Measurements from ENCODE around the gene C1orf21. TPM values are rescaled to one million over a fixed set of nuclear protein-coding genes. Genes with fewer than 3 reads are reported as not detected.

C1orf21 gene
- total RNA-seq, 4 donors from 2014 or later = 106 to 206 (median 154) TPM

GRCh38 chr1:184393962-184394361, 7.1 kb downstream of the C1orf21 start:
- in situ Hi-C loops (cut with MboI; ENCODE audit: low sequenced_read_pairs in 4 of 4) = loop anchor here (10.0 to 25.0 kb wide), 4 partner anchors 91 to 268 kb away; no protein-coding TSS in a partner anchor
- TF ChIP-seq POLR2A (IDR thresholded peaks at IDR 0.05) = no peak
- no peak for TF ChIP-seq CTCF (IDR thresholded peaks at IDR 0.05 in 4 of 5, conservative IDR thresholded peaks at IDR 0.05 in 1 of 5)
- no peaks in the 10 kb centered on the region for H3K9me3 ChIP-seq
- no peak overlapping the region for H3K4me3 ChIP-seq
- ATAC-seq = no peak
- H3K4me1 ChIP-seq = peaks cover 85 to 88% of the 10 kb centered on the region in 2 donors
- no peaks in the 10 kb centered on the region for H3K36me3 ChIP-seq
- intact Hi-C loops (cut with DNase I; ENCODE audit: low total_unique reads) = no loop called here
- DNase-seq = no peak
- peak overlapping the region; percentile 97 to 100 (median 98) for H3K27ac ChIP-seq
- no peaks in the 10 kb centered on the region for H3K27me3 ChIP-seq

- peak overlapping the region; percentile 97 to 100 (median 98) for H3K27ac ChIP-seq
- in situ Hi-C loops (cut with MboI; ENCODE audit: low sequenced_read_pairs in 4 of 4) = loop anchor here (10.0 to 25.0 kb wide), 4 partner anchors 89 to 267 kb away; no protein-coding TSS in a partner anchor
- no peak for TF ChIP-seq CTCF (IDR thresholded peaks at IDR 0.05 in 4 of 5, conservative IDR thresholded peaks at IDR 0.05 in 1 of 5)
- no peak for TF ChIP-seq POLR2A (IDR thresholded peaks at IDR 0.05)
- H3K27me3 ChIP-seq = no peaks in the 10 kb centered on the region
- DNase-seq (no peak), ATAC-seq (no peak)
- intact Hi-C loops (cut with DNase I; ENCODE audit: low total_unique reads) = no loop called here
- no peaks in the 10 kb centered on the region for H3K9me3 ChIP-seq
- H3K36me3 ChIP-seq = no peaks in the 10 kb centered on the region
- H3K4me1 ChIP-seq = peaks cover 86 to 89% of the 10 kb centered on the region in 2 donors
- H3K4me3 ChIP-seq = no peak overlapping the region
These were observed 8.5 kb downstream of the C1orf21 start for GRCh38 chr1:184395370-184395769.

GRCh38 chr1:184395937-184396480, 9.2 kb downstream of the C1orf21 start:
- intact Hi-C loops (cut with DNase I; ENCODE audit: low total_unique reads) = no loop called here
- DNase-seq = no peak
- in situ Hi-C loops (cut with MboI; ENCODE audit: low sequenced_read_pairs in 4 of 4) = loop anchor here (10.0 to 25.0 kb wide), 4 partner anchors 89 to 266 kb away; no protein-coding TSS in a partner anchor
- H3K27me3 ChIP-seq = no peaks in the 10 kb centered on the region
- no peak for ATAC-seq
- H3K9me3 ChIP-seq = no peaks in the 10 kb centered on the region
- no peak overlapping the region for H3K4me3 ChIP-seq
- H3K36me3 ChIP-seq = no peaks in the 10 kb centered on the region
- TF ChIP-seq POLR2A (IDR thresholded peaks at IDR 0.05) (no peak), CTCF (IDR thresholded peaks at IDR 0.05 in 4 of 5, conservative IDR thresholded peaks at IDR 0.05 in 1 of 5) (no peak)
- peaks cover 86 to 88% of the 10 kb centered on the region in 2 donors for H3K4me1 ChIP-seq
- H3K27ac ChIP-seq = peak overlapping the region; percentile 97 to 100 (median 98)

GRCh38 chr1:184399192-184399847, 12.5 kb downstream of the C1orf21 start:
- H3K4me1 ChIP-seq = peaks cover 77 to 83% of the 10 kb centered on the region in 2 donors
- TF ChIP-seq CTCF (IDR thresholded peaks at IDR 0.05 in 4 of 5, conservative IDR thresholded peaks at IDR 0.05 in 1 of 5) (no peak), POLR2A (IDR thresholded peaks at IDR 0.05) (no peak)
- H3K4me3 ChIP-seq = peak overlapping the region in 1 of 4 donors; percentile 2
- peak overlapping the region; percentile 60 to 98 (median 66) for H3K27ac ChIP-seq
- in situ Hi-C loops (cut with MboI; ENCODE audit: low sequenced_read_pairs in 4 of 4) (loop anchor here (10.0 to 25.0 kb wide), 4 partner anchors 85 to 263 kb away; no protein-coding TSS in a partner anchor), intact Hi-C loops (cut with DNase I; ENCODE audit: low total_unique reads) (no loop called here)
- no peaks in the 10 kb centered on the region for H3K27me3 ChIP-seq
- H3K9me3 ChIP-seq = no peaks in the 10 kb centered on the region
- peak; percentile 14 to 68 for ATAC-seq
- DNase-seq = no peak
- no peaks in the 10 kb centered on the region for H3K36me3 ChIP-seq

Measured in gastrocnemius medialis (tissue), 4 donors.